Motor neuron (in vitro differentiated cells): Measurements from ENCODE around the gene NPIPB6. TPM values are rescaled to one million over a fixed set of nuclear protein-coding genes. Genes with fewer than 3 reads are reported as not detected.

Experiments used
- ATAC-seq, 8 experiments: fragments of 200-7000 bp; cut with Tn5 transposase; replicated peaks in 6 of 8; 2 replicates each; pipeline ENCODE4 v1.8.0; 2021; ENCODE audit warnings: mild to moderate bottlenecking in 8 of 8, moderate library complexity in 8 of 8
- H3K27ac ChIP-seq, 2 donors: fragments of 250-450 bp; sonication (Bioruptor Pico); 2 replicates each; pipeline ENCODE4 v1.9.0; 2021; ENCODE audit warnings: antibody characterized with exemption in 2 of 2, mild to moderate bottlenecking in 2 of 2, moderate library complexity in 1 of 2
- H3K4me1 ChIP-seq, 2 donors: fragments of 250-450 bp; sonication (Bioruptor Pico); replicated peaks in 1 of 2; 2 replicates each; pipeline ENCODE4 v1.6.1; 2021; ENCODE audit warnings: antibody characterized with exemption in 2 of 2, mild to moderate bottlenecking in 2 of 2, moderate library complexity in 1 of 2
- H3K4me3 ChIP-seq, 5 donors: fragments of 250-450 bp; sonication (Bioruptor Pico); 2 replicates each; pipeline ENCODE4 v1.9.0; 2021; ENCODE audit warnings: antibody characterized with exemption in 5 of 5, mild to moderate bottlenecking in 5 of 5, moderate library complexity in 4 of 5
- WGBS, 10 experiments: fragments of 450-650 bp; shearing (Covaris generic); methylation state at CpG; one replicate each; pipeline ENCODE4 v1.0.0; 2022; 5-methylcytosine and 5-hydroxymethylcytosine counted together
- in situ Hi-C, 9 experiments: fragments of 400-800 bp; cut with MboI; loops; one replicate each; pipeline ENCODE4 v1.15.0; 2021; ENCODE audit warnings: low sequenced_read_pairs in 9 of 9, low pct_unique_long_range_greater_than_20kb in 2 of 9; ENCODE audit not compliant: unreplicated experiment in 9 of 9
- total RNA-seq, 8 experiments: library from RNA; unstranded; fragments of 300-600 nt; gene quantifications; 2 replicates each; pipeline versions ENCODE4 v1.2.3 to v1.2.4, GENCODE V29; 2022

Gene NPIPB6
- total RNA-seq, 8 experiments from 2014 or later, result 0.88 to 3.1 (median 1.6) TPM; not detected in 2

DNA sequence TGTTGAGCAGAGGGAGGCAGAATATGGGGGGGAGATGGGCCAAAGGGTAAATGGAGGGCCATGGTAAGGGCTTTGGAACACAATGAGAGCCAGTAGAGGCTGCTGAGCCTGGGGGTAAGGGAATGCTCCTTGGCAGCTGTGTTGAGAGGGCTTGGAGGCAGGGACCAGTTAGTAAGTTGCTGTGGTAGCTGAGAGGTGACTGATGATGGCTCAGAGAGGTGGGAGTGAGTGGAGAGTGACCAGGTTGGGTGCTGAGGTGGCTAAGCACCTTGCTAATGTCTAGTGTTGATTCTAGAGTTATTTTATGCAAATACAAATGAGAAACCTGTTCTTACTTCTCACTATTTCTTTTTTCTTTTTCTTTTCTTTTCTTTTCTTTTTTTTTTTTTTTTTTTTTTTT, 60.2 kb downstream of the NPIPB6 start:
- in situ Hi-C loops, result no loop called here
- Histone ChIP-seq H3K27ac (no peak overlapping the region), H3K4me3 (no peak overlapping the region), H3K4me1 (peaks cover 0 to 5% of the 10 kb centered on the region in 2 donors)
- no peak for ATAC-seq

- Histone ChIP-seq H3K27ac (no peak overlapping the region), H3K4me1 (peaks cover 0 to 7% of the 10 kb centered on the region in 2 donors), H3K4me3 (no peak overlapping the region)
- WGBS, 10 experiments, result 0 to 100% (median 40%) methylated on average over 1 to 2 of the region's 2 CpGs; no CpG with 5 or more reads in 3 of the 10 experiments
- in situ Hi-C loops, result no loop called here
- no peak for ATAC-seq
Observed at GRCh38 chr16:28301620-28302019, 61.7 kb downstream of the NPIPB6 start.

DNA sequence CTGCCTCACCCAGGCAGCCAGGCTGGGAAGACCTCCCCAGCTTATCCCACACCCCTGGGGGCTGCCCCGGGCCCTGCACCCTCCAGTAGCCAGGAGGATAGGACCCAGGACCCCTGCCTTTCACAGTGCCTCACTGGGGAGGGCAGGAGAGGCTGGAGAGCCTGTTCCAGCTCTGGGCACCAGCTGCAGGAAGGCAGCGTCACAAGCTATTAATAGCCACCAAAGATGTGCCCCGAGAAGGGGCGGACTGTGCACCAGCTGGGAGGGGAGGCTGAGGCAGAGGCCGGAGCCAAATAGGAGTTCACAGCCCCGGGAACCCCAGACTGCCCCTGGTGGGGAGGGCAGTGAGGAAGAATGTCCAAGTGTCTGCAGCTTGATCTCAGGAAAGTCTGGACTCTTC, 62.2 kb downstream of the NPIPB6 start:
- Histone ChIP-seq H3K27ac (no peak overlapping the region), H3K4me3 (no peak overlapping the region), H3K4me1 (peaks cover 0 to 7% of the 10 kb centered on the region in 2 donors)
- no peak for ATAC-seq
- in situ Hi-C loops, result no loop called here
- WGBS, 10 experiments, result 0 to 100% methylated on average over 2 to 3 of the region's 6 CpGs; no CpG with 5 or more reads in 8 of the 10 experiments

DNA sequence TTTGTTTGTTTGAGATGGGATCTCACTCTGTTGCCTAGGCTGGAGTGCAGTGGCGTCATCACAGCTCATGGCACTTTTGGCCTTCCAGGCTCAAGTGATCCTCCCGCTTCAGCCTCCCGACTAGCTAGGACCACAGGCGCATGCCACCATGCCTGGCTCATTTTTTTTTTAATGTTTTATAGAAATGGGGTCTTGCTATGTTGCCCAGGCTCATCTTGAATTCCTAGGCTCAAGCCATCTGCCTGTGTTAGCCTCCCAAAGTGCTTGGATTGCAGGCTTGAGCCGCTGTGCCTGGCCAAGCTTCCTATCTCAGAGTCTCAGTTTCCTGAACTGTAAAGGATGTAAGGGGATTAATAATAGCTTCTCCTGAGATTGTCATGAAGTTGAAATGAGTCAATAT, 63.0 kb downstream of the NPIPB6 start:
- Histone ChIP-seq H3K4me3 (no peak overlapping the region), H3K27ac (no peak overlapping the region), H3K4me1 (peaks cover 0 to 10% of the 10 kb centered on the region in 2 donors)
- no peak for ATAC-seq
- 0 to 100% (median 89%) methylated on average over 1 to 5 of the region's 5 CpGs; no CpG with 5 or more reads in 1 of the 10 experiments for WGBS, 10 experiments
- in situ Hi-C loops, result no loop called here

- in situ Hi-C loops, result loop anchor here in 1 of 9 experiments (25.0 kb wide), 1 partner anchor 664 kb away; the partner anchor contains the start of genes NFATC2IP and SPNS1
- ATAC-seq, result peak in 3 of 8 experiments; percentile 12 to 41 (median 35)
- no peak overlapping the region for H3K4me3 ChIP-seq
- peaks cover 8 to 24% of the 10 kb centered on the region in 2 donors for H3K4me1 ChIP-seq
- 67 to 100% methylated on average over 1 to 2 of the region's 4 CpGs; no CpG with 5 or more reads in 8 of the 10 experiments for WGBS, 10 experiments
- H3K27ac ChIP-seq, result no peak overlapping the region
Observed at GRCh38 chr16:28298511-28298878, 64.8 kb downstream of the NPIPB6 start.

DNA sequence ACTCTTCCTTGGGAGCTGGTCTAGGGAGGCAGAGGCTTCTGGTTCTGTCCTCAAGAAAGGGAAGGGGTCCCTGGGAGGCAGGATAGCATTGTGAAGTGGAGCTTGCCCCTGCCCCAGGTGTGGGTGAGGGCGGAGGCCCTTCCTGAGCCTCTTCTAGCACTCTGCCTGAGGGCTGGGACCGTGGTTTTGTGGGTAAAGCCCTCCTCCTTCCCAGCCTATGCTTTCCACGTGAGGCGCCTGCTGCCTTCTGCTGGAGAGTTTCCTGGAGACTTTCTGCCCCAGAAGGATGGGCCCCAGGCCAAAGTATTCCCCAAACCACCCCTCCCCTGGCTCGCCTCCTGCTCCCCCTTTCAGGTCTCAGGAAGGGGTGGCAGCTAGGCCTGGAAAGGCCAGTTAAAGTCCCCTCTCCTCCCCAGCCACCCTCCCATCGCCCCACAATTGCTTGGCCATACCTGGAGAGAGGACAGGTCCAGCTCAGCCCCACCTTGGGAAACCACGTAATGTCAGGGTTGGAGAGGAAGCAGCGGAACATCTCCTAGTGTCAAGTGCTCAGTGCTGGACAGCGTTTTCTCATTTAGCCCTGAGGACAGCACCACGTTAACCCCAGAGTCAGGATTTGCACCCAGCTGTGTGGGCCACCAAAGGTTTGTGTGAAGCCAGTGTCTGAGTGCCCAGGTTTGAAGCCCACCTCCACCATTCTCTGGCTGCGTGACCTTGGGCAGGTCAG, 65.4 kb downstream of the NPIPB6 start:
- H3K4me1 ChIP-seq, result peaks cover 8 to 24% of the 10 kb centered on the region in 2 donors
- WGBS, 10 experiments, result 50 to 75% (median 50%) methylated on average over 1 to 2 of the region's 11 CpGs; no CpG with 5 or more reads in 7 of the 10 experiments
- peak in 1 of 8 experiments; percentile 29 for ATAC-seq
- in situ Hi-C loops, result loop anchor here in 1 of 9 experiments (25.0 kb wide), 1 partner anchor 664 kb away; the partner anchor contains the start of genes NFATC2IP and SPNS1
- no peak overlapping the region for H3K4me3 ChIP-seq
- H3K27ac ChIP-seq, result no peak overlapping the region

GRCh38 chr16:28297308-28297707, 66.0 kb downstream of the NPIPB6 start:
- ATAC-seq, result no peak
- Histone ChIP-seq H3K4me3 (no peak overlapping the region), H3K4me1 (peaks cover 8 to 24% of the 10 kb centered on the region in 2 donors), H3K27ac (no peak overlapping the region)
- WGBS, 10 experiments, result 20 to 94% (median 71%) methylated on average over 1 to 2 of the region's 2 CpGs; no CpG with 5 or more reads in 6 of the 10 experiments
- in situ Hi-C loops, result loop anchor here in 1 of 9 experiments (25.0 kb wide), 1 partner anchor 665 kb away; the partner anchor contains the start of genes NFATC2IP and SPNS1

GRCh38 chr16:28295276-28295675, 68.0 kb downstream of the NPIPB6 start:
- H3K4me3 ChIP-seq, result peak overlapping the region in 4 of 5 donors; percentile 6 to 96 (median 92)
- H3K4me1 ChIP-seq, result peaks cover 15 to 28% of the 10 kb centered on the region in 2 donors
- no peak overlapping the region for H3K27ac ChIP-seq
- no peak for ATAC-seq
- in situ Hi-C loops, result loop anchor here in 1 of 9 experiments (25.0 kb wide), 1 partner anchor 667 kb away; the partner anchor contains the start of genes NFATC2IP and SPNS1
- WGBS, 10 experiments, result 0 to 92% (median 80%) methylated on average over 1 to 8 of the region's 11 CpGs; no CpG with 5 or more reads in 3 of the 10 experiments

GRCh38 chr16:28294201-28294600, 69.1 kb downstream of the NPIPB6 start:
- no peak for ATAC-seq
- Histone ChIP-seq H3K4me1 (peaks cover 15 to 28% of the 10 kb centered on the region in 2 donors), H3K27ac (no peak overlapping the region), H3K4me3 (peak overlapping the region; percentile 84 to 96 (median 93))
- in situ Hi-C loops, result loop anchor here in 1 of 9 experiments (25.0 kb wide), 1 partner anchor 668 kb away; the partner anchor contains the start of genes NFATC2IP and SPNS1
- 24 to 93% (median 33%) methylated on average over 2 to 3 of the region's 6 CpGs; no CpG with 5 or more reads in 7 of the 10 experiments for WGBS, 10 experiments

GRCh38 chr16:28293601-28293960, 69.7 kb downstream of the NPIPB6 start:
- no peak for ATAC-seq
- 0 to 14% (median 6%) methylated on average over 1 to 6 of the region's 10 CpGs; no CpG with 5 or more reads in 7 of the 10 experiments for WGBS, 10 experiments
- in situ Hi-C loops, result loop anchor here in 1 of 9 experiments (25.0 kb wide), 1 partner anchor 669 kb away; the partner anchor contains the start of genes NFATC2IP and SPNS1
- Histone ChIP-seq H3K4me3 (peak overlapping the region; percentile 84 to 96 (median 93)), H3K4me1 (peaks cover 15 to 27% of the 10 kb centered on the region in 2 donors), H3K27ac (peak overlapping the region; percentile 82 to 94)

DNA sequence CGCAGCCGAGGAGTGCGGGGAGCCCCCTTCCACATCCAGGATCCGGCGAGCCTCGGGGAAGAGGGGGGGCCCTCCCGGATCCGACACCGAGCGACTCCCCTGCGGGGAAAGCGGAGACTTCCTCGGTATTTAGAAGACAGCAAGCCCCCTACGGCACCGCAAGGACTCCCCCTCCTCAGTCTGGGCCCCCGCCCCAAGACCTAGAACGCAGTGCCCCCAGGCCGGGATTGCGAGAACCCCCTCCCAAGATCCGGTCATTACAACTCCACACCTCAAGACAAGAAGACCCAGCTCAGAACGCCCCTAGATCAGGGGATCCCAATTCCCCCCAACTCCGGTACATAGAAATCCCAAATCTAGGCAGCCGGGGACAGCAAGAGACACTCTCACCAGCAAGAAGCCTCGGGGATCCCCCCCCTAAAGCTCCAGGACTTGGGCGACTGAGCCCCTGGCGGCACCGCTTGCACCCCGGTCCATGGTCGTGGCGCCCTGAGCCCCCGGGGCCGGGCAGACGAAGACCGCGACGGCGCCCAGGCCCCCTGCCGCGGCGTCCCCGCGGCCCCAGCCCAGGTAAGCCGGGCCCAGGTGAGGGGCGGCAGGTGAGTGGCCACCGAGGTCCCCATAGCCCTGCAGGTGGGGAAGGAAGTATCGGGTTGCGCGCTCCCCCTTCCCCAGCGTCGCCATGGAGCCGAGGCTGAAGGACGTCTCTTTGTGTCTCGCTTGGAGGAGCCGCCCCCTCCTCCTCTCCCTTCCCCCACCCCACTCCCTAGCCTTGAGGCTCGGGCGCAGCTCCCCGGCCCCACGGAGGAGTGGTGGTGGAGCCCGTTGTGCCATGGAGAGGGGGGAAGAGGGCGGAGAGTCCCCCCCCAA, 70.3 kb downstream of the NPIPB6 start:
- Histone ChIP-seq H3K4me3 (peak overlapping the region; percentile 84 to 96 (median 93)), H3K4me1 (peaks cover 15 to 21% of the 10 kb centered on the region in 2 donors), H3K27ac (peak overlapping the region; percentile 82 to 94)
- ATAC-seq, result peak in 5 of 8 experiments; percentile 36 to 42 (median 38)
- 0% methylated on average over 3 to 9 of the region's 60 CpGs; no CpG with 5 or more reads in 8 of the 10 experiments for WGBS, 10 experiments
- in situ Hi-C loops, result loop anchor here in 1 of 9 experiments (25.0 kb wide), 1 partner anchor 669 kb away; the partner anchor contains the start of genes NFATC2IP and SPNS1
